K562 (cell line): ENCODE data around the gene MIEF1. TPM values are rescaled to one million over a fixed set of nuclear protein-coding genes. Genes with fewer than 3 reads are reported as not detected.

Source experiments
- ATAC-seq: fragments of 200-7000 bp; cut with Tn5 transposase; 3 replicates; pipeline ENCODE4 v1.9.1; 2020; ENCODE audit warnings: moderate library complexity
- BruUV-seq: library from RNA; stranded (reverse); fragments of 400-500 nt; replicated peaks from 2 replicates; lab custom pipeline; 2021; lab: Mats Ljungman, UMichigan
- CTCF ChIA-PET: fragments of 300-600 bp; formaldehyde crosslinking; extraction: SDS; loops from one replicate; lab custom pipeline; 2021; ENCODE audit warnings: low intra/inter-chr PET ratio; lab: Yijun Ruan, JAX
- POLR2A ChIA-PET: fragments of 300-600, 350-650 bp; sonication (Branson Sonifier 250); formaldehyde crosslinking; extraction: SDS; loops from one replicate; lab custom pipeline; 2021; ENCODE audit warnings: antibody characterized with exemption, inconsistent platforms; lab: Yijun Ruan, JAX
- DNase-seq, 4 experiments: peaks; one replicate each; pipeline versions ENCODE4 v3.0.0 to v3.0.0-alpha.2; 2011 to 2018; ENCODE audit warnings: low spot score in 3 of 4, mixed read lengths in 3 of 4; ENCODE audit errors: extremely low read depth in 1 of 4
- FAIRE-seq: peaks from 2 replicates; lab custom pipeline; 2011; peaks lifted over from hg19 to GRCh38; lab: Jason Lieb, UNC
- H2AFZ ChIP-seq: 2 replicates; pipeline ENCODE4 v1.6.0; 2011; ENCODE audit warnings: low read depth, low read length, control low read depth, inconsistent platforms
- H3K27ac ChIP-seq: fragments of 200-600 bp; 3 replicates; pipeline ENCODE4 v1.8.0; 2011; ENCODE audit warnings: low read depth, mild to moderate bottlenecking, control low read depth, inconsistent platforms, low read length, moderate library complexity, mixed read lengths; ENCODE audit errors: extremely low read depth
- H3K27me3 ChIP-seq, 2 experiments: fragments of 300-600 bp in 1 of 2; 2 replicates in 1 of 2; 3 replicates in 1 of 2; pipeline versions ENCODE4 v1.6.0 to v1.8.0; 2011; ENCODE audit warnings: inconsistent platforms in 2 of 2, low read length in 2 of 2, mild to moderate bottlenecking in 1 of 2, mixed read lengths in 1 of 2, moderate library complexity in 1 of 2; ENCODE audit not compliant: control insufficient read depth in 2 of 2, insufficient read depth in 2 of 2
- H3K36me3 ChIP-seq: fragments of 300-600 bp; 3 replicates; pipeline ENCODE4 v1.8.0; 2011; ENCODE audit warnings: mild to moderate bottlenecking, low read length, inconsistent platforms; ENCODE audit not compliant: control insufficient read depth, insufficient read depth
- H3K4me1 ChIP-seq, 2 experiments: fragments of 200-600 bp in 1 of 2; replicated peaks in 1 of 2; 2 replicates in 1 of 2; 3 replicates in 1 of 2; pipeline versions ENCODE4 v1.5.1 to v1.8.0; 2011; ENCODE audit warnings: inconsistent platforms in 2 of 2, low read length in 2 of 2, mild to moderate bottlenecking in 1 of 2, mixed read lengths in 1 of 2, moderate library complexity in 1 of 2; ENCODE audit not compliant: control insufficient read depth in 2 of 2, insufficient read depth in 2 of 2
- H3K4me2 ChIP-seq: 2 replicates; pipeline ENCODE4 v1.6.1; 2011; ENCODE audit warnings: low read length, control low read depth, inconsistent platforms, mixed read lengths; ENCODE audit not compliant: insufficient read depth
- H3K4me3 ChIP-seq: fragments of 200-600 bp; sonication (generic), shearing (Covaris generic); 2 replicates; pipeline ENCODE4 v1.5.1; 2016; ENCODE audit warnings: control low read depth, inconsistent platforms
- H3K79me2 ChIP-seq: fragments of 200-600 bp; 3 replicates; pipeline ENCODE4 v1.8.0; 2011; ENCODE audit warnings: low read length, inconsistent platforms; ENCODE audit not compliant: control insufficient read depth, insufficient read depth
- H3K9ac ChIP-seq, 2 experiments: 2 replicates each; pipeline versions ENCODE4 v1.6.0 to v1.6.1; 2011; ENCODE audit warnings: low read depth in 2 of 2, low read length in 2 of 2, control low read depth in 1 of 2, inconsistent platforms in 1 of 2, mild to moderate bottlenecking in 1 of 2, mixed read lengths in 1 of 2; ENCODE audit not compliant: insufficient read depth in 1 of 2
- H3K9me1 ChIP-seq: one replicate; pipeline ENCODE4 v1.6.0; 2011; ENCODE audit warnings: inconsistent platforms, mild to moderate bottlenecking, low read length, moderate library complexity; ENCODE audit not compliant: control insufficient read depth, insufficient read depth
- H3K9me3 ChIP-seq: replicated peaks from 2 replicates; pipeline ENCODE4 v1.5.1; 2011; ENCODE audit warnings: low read depth, low read length, inconsistent platforms; ENCODE audit not compliant: control insufficient read depth, insufficient read depth
- H4K20me1 ChIP-seq: replicated peaks from 2 replicates; pipeline ENCODE4 v1.6.1; 2011; ENCODE audit warnings: low read length, inconsistent platforms, mixed read lengths; ENCODE audit not compliant: control insufficient read depth, insufficient read depth
- MED1 ChIP-seq: sonication (generic); formaldehyde crosslinking; IDR thresholded peaks from 2 replicates; pipeline ENCODE4 v1.8.1; 2023; ENCODE audit warnings: missing genetic modification reagents, borderline replicate concordance
- NCOA1 ChIP-seq: fragments of 450-650 bp; IDR thresholded peaks from 2 replicates; pipeline ENCODE4 v1.6.1; 2016; ENCODE audit warnings: low read depth
- NFE2L1 ChIP-seq: fragments of 450-650 bp; IDR thresholded peaks from 2 replicates; pipeline ENCODE4 v1.6.1; 2016; ENCODE audit warnings: missing genetic modification characterization, low read depth, mild to moderate bottlenecking, missing compliant biosample characterization, moderate library complexity, borderline replicate concordance
- SIN3A ChIP-seq, 2 experiments: fragments of 150-350 bp in 1 of 2; IDR thresholded peaks; 2 replicates each; pipeline ENCODE4 v1.6.1; 2011 to 2016; ENCODE audit warnings: borderline replicate concordance in 2 of 2, low read depth in 2 of 2, low read length in 2 of 2, mild to moderate bottlenecking in 2 of 2, moderate library complexity in 2 of 2; ENCODE audit not compliant: control insufficient read depth in 1 of 2
- SRSF9 ChIP-seq: fragments of 200-400 bp; formaldehyde crosslinking; IDR thresholded peaks from 2 replicates; pipeline ENCODE4 v1.6.1; 2017; ENCODE audit warnings: low read depth, low read length, borderline replicate concordance
- ZNF644 ChIP-seq: fragments of 200-800 bp; sonication (Bioruptor generic); IDR thresholded peaks from 2 replicates; pipeline ENCODE4 v1.6.1; 2016; ENCODE audit warnings: low read depth, missing genetic modification characterization, missing compliant biosample characterization
- ZNF76 ChIP-seq: fragments of 250-450 bp; sonication (Bioruptor Pico); IDR thresholded peaks from 2 replicates; pipeline ENCODE4 v1.4.0; 2020; ENCODE audit warnings: mild to moderate bottlenecking, moderate library complexity, borderline replicate concordance
- WGBS: fragments of 100-300 bp; shearing (Covaris generic); methylation state at CpG from one replicate; pipeline ENCODE4 v1.1.6; 2016; ENCODE audit warnings: low coverage, mixed read lengths; ENCODE audit not compliant: insufficient coverage; ENCODE audit errors: missing lambda C conversion rate; 5-methylcytosine and 5-hydroxymethylcytosine counted together
- in situ Hi-C: fragments of 300-500 bp; cut with MboI; formaldehyde crosslinking; loops from 4 replicates; pipeline ENCODE4 v1.15.0; 2018; ENCODE audit warnings: inconsistent platforms, mixed read lengths
- intact Hi-C: fragments of 100-400 bp; cut with micrococcal nuclease; formaldehyde crosslinking; loops from 2 replicates; pipeline ENCODE4 v1.14.2; 2022
- polyA plus RNA-seq, 8 experiments: library from polyadenylated mRNA; depleted of rRNA in 4 of 8; stranded (reverse) in 5 of 8; unstranded in 3 of 8; fragments of >200 nt; fragmentation: Nextera tagmentation in 2 of 8; fragmentation: Illumina TruSeq in 1 of 8; extraction: Ambion mirVana in 2 of 8; extraction: Trizol in 1 of 8; gene quantifications; 2 replicates each; pipeline versions ENCODE4 v1.2.1 to v1.2.3, GENCODE V29; 2011 to 2014; ENCODE audit warnings: inconsistent platforms in 1 of 8, missing spikeins in 1 of 8
- total RNA-seq, 7 experiments: library from RNA; depleted of rRNA in 6 of 7; stranded (reverse); fragments of >200 nt in 6 of 7; fragmentation: Illumina TruSeq in 2 of 7; extraction: Trizol in 2 of 7; gene quantifications; 2 replicates each; pipeline versions ENCODE4 v1.2.1 to v1.2.3, GENCODE V29; 2011 to 2021; ENCODE audit warnings: low replicate concordance in 1 of 7
- TF ChIP-seq, protein P1 (sequence below), 2 experiments: fragments of 450-650 bp; IDR thresholded peaks; 2 replicates each; pipeline ENCODE4 v1.6.1; 2018; ENCODE audit warnings: mild to moderate bottlenecking in 2 of 2, low read depth in 1 of 2; ENCODE audit not compliant: partially characterized antibody in 2 of 2
- TF ChIP-seq, protein P2 (sequence below): sonication (generic); formaldehyde crosslinking; IDR thresholded peaks from 2 replicates; pipeline ENCODE4 v1.8.1; 2022; ENCODE audit warnings: missing genetic modification reagents
- TF ChIP-seq, protein P3 (sequence below): fragments of 250-450 bp; sonication (Bioruptor Pico); IDR thresholded peaks from 2 replicates; pipeline ENCODE4 v1.8.0; 2021; ENCODE audit warnings: moderate library complexity, mild to moderate bottlenecking, inconsistent platforms
- TF ChIP-seq, protein P4 (sequence below): sonication (generic); formaldehyde crosslinking; IDR thresholded peaks from 2 replicates; pipeline ENCODE4 v1.8.1; 2023; ENCODE audit warnings: mild to moderate bottlenecking, missing genetic modification reagents

MIEF1 gene
- total and polyA plus RNA-seq, 9 of the 15 experiments (the other 6 are each of a cell fraction or from before 2014, with no cell fraction given) = 10.9 to 51.8 (median 25.5) TPM

DNA sequence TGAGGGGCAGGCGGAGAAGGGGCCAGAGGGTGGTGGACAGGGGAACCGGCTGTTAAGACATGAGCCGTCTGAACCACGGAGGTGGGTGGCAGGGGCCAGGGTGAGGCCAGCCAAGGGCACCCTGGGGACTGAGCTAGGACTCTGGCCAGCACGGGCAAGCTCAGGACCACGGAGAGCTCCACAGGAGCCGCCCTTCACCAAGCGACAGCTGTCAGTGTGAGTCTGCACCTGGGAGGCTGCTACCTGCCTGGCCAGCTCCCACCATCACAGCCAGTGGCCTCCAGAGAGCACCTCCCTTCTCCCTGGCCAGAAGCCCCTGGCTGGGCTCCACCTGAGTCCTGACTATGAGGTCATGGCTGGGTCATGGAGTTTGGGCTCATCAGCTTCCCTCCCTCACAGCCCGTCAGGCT is 23.6 kb upstream of the MIEF1 start:
- in situ Hi-C loops = no loop called here
- ChIA-PET POLR2A (interaction anchor here (0.6 to 1.1 kb wide), 3 partner anchors 9 to 161 kb away, joined by 3 to 4 read pairs (median 3); partner anchors contain the start of gene RPL3), CTCF (no interaction called here)
- intact Hi-C loops = no loop called here
- peak; percentile 75 for ATAC-seq
- no peaks in the 10 kb centered on the region for H4K20me1 ChIP-seq
- no peak overlapping the region for H2AFZ ChIP-seq
- H3K9me3 ChIP-seq = no peaks in the 10 kb centered on the region
- FAIRE-seq = no peak
- 46% methylated on average over 4 of the region's 9 CpGs for WGBS
- no peaks in the 10 kb centered on the region for H3K27me3 ChIP-seq
- H3K4me3 ChIP-seq = no peak overlapping the region
- peak overlapping the region in 1 of 2 experiments; percentile 45; a peak in 2 of 4 replicates for H3K9ac ChIP-seq
- H3K9me1 ChIP-seq = no peaks in the 10 kb centered on the region
- BruUV-seq = no TSS peak
- peaks cover 29% of the 10 kb centered on the region for H3K79me2 ChIP-seq
- peak; percentile 32 to 55 (median 48) for DNase-seq
- H3K36me3 ChIP-seq = peaks cover 9% of the 10 kb centered on the region; the same call in 2 of the 3 replicates
- peaks cover 16 to 56% of the 10 kb centered on the region in 2 experiments for H3K4me1 ChIP-seq
- H3K4me2 ChIP-seq = no peak overlapping the region
- no peak overlapping the region for H3K27ac ChIP-seq
- TF ChIP-seq, protein P1, sequence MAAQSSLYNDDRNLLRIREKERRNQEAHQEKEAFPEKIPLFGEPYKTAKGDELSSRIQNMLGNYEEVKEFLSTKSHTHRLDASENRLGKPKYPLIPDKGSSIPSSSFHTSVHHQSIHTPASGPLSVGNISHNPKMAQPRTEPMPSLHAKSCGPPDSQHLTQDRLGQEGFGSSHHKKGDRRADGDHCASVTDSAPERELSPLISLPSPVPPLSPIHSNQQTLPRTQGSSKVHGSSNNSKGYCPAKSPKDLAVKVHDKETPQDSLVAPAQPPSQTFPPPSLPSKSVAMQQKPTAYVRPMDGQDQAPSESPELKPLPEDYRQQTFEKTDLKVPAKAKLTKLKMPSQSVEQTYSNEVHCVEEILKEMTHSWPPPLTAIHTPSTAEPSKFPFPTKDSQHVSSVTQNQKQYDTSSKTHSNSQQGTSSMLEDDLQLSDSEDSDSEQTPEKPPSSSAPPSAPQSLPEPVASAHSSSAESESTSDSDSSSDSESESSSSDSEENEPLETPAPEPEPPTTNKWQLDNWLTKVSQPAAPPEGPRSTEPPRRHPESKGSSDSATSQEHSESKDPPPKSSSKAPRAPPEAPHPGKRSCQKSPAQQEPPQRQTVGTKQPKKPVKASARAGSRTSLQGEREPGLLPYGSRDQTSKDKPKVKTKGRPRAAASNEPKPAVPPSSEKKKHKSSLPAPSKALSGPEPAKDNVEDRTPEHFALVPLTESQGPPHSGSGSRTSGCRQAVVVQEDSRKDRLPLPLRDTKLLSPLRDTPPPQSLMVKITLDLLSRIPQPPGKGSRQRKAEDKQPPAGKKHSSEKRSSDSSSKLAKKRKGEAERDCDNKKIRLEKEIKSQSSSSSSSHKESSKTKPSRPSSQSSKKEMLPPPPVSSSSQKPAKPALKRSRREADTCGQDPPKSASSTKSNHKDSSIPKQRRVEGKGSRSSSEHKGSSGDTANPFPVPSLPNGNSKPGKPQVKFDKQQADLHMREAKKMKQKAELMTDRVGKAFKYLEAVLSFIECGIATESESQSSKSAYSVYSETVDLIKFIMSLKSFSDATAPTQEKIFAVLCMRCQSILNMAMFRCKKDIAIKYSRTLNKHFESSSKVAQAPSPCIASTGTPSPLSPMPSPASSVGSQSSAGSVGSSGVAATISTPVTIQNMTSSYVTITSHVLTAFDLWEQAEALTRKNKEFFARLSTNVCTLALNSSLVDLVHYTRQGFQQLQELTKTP (IDR thresholded peaks at IDR 0.05; ENCODE audit: low read depth in 1 of 2, partially characterized antibody in 2 of 2) = no peak
- TF ChIP-seq SRSF9 = no peak
- TF ChIP-seq, protein P2, sequence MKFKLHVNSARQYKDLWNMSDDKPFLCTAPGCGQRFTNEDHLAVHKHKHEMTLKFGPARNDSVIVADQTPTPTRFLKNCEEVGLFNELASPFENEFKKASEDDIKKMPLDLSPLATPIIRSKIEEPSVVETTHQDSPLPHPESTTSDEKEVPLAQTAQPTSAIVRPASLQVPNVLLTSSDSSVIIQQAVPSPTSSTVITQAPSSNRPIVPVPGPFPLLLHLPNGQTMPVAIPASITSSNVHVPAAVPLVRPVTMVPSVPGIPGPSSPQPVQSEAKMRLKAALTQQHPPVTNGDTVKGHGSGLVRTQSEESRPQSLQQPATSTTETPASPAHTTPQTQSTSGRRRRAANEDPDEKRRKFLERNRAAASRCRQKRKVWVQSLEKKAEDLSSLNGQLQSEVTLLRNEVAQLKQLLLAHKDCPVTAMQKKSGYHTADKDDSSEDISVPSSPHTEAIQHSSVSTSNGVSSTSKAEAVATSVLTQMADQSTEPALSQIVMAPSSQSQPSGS (CRISPR knock-in tag) = no peak
- TF ChIP-seq, protein P3, sequence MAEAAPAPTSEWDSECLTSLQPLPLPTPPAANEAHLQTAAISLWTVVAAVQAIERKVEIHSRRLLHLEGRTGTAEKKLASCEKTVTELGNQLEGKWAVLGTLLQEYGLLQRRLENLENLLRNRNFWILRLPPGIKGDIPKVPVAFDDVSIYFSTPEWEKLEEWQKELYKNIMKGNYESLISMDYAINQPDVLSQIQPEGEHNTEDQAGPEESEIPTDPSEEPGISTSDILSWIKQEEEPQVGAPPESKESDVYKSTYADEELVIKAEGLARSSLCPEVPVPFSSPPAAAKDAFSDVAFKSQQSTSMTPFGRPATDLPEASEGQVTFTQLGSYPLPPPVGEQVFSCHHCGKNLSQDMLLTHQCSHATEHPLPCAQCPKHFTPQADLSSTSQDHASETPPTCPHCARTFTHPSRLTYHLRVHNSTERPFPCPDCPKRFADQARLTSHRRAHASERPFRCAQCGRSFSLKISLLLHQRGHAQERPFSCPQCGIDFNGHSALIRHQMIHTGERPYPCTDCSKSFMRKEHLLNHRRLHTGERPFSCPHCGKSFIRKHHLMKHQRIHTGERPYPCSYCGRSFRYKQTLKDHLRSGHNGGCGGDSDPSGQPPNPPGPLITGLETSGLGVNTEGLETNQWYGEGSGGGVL = no peak
- no peak for TF ChIP-seq NFE2L1 (tag)
- TF ChIP-seq, protein P4, sequence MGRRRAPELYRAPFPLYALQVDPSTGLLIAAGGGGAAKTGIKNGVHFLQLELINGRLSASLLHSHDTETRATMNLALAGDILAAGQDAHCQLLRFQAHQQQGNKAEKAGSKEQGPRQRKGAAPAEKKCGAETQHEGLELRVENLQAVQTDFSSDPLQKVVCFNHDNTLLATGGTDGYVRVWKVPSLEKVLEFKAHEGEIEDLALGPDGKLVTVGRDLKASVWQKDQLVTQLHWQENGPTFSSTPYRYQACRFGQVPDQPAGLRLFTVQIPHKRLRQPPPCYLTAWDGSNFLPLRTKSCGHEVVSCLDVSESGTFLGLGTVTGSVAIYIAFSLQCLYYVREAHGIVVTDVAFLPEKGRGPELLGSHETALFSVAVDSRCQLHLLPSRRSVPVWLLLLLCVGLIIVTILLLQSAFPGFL (CRISPR knock-in tag) = no peak
- no peak for TF ChIP-seq ZNF644 (tag)
- no peak for TF ChIP-seq ZNF76 (CRISPR knock-in tag)
- TF ChIP-seq SIN3A (IDR thresholded peaks at IDR 0.05; ENCODE audit: borderline replicate concordance in 2 of 2, control insufficient read depth in 1 of 2, low read depth in 2 of 2, low read length in 2 of 2) = peak; percentile 70 to 94; a peak in 3 of 4 replicates
- TF ChIP-seq NCOA1 = no peak
- no peak for TF ChIP-seq MED1
